IPS-15b (cell line): ENCODE results near the gene TMEM26.

ENCODE experiments used
- H3K27me3 ChIP-seq: one replicate; pipeline ENCODE4 v1.6.1; 2013; ENCODE audit warnings: low read length; ENCODE audit not compliant: control insufficient read depth, insufficient read depth
- H3K36me3 ChIP-seq: one replicate; pipeline ENCODE4 v1.6.1; 2013; ENCODE audit warnings: low read length; ENCODE audit not compliant: control insufficient read depth, insufficient read depth
- H3K4me1 ChIP-seq: one replicate; pipeline ENCODE4 v1.6.1; 2013; ENCODE audit warnings: mild to moderate bottlenecking, low read length; ENCODE audit not compliant: control insufficient read depth, insufficient read depth
- H3K4me3 ChIP-seq: one replicate; pipeline ENCODE4 v1.5.1; 2013; ENCODE audit warnings: low read depth, low read length
- H3K9ac ChIP-seq: one replicate; pipeline ENCODE4 v1.6.1; 2013; ENCODE audit warnings: low read depth, mild to moderate bottlenecking, low read length
- H3K9me3 ChIP-seq: one replicate; pipeline ENCODE4 v1.6.1; 2013; ENCODE audit warnings: mild to moderate bottlenecking, low read length; ENCODE audit not compliant: control insufficient read depth, insufficient read depth

The TMEM26 gene

DNA sequence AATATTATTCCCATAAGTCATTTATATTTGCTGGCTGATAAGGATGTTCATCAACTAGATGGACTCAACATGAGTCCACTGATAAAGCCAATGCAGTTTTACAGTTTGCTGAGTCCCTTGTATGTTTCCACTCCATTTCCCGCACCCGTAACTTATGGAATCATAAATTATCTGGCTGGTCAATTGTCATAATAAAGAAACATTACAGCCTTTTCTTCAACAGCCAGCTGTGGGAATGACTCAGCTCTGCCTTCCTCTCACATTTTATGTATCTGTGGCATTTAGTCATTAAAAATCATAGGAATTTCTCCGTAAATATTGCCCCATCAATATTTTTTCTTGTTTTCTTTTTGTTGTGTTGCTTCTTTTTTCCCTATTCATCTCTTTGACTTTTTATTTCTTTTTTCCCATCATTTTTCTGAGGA is 22.3 kb upstream of the TMEM26 start:
- no peak overlapping the region for H3K4me3 ChIP-seq
- no peaks in the 10 kb centered on the region for H3K27me3 ChIP-seq
- H3K36me3 ChIP-seq = no peaks in the 10 kb centered on the region
- H3K4me1 ChIP-seq = no peaks in the 10 kb centered on the region
- H3K9me3 ChIP-seq = no peaks in the 10 kb centered on the region
- H3K9ac ChIP-seq = no peak overlapping the region

DNA sequence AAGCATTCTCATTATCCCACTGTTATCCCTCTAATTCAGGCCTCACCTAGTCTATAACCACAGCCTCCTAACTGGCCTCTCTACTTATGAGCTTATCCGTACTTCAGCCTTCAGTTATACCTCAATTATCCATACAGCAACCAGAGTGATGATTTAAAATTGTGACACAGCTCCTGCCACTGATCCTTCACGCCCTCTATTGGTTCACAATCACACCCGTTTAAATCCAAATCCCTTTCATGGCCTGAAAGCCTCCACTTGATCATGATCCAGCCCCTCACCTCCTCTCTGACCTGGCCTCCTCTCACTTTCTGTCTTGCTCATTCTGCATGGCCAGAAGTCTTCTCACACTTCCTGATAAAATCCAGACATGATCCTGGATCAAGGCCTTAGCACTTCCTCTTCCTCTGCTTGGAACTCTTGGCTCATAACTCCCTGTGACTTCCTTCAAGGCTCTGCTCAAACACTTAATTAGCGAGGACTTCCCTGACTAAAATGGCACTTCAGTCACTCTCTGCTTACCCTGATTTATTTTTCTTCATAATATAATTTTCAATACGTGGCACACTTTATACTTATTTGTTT is 19.0 kb upstream of the TMEM26 start:
- Histone ChIP-seq H3K27me3 (no peaks in the 10 kb centered on the region), H3K36me3 (no peaks in the 10 kb centered on the region), H3K9ac (no peak overlapping the region), H3K9me3 (no peaks in the 10 kb centered on the region), H3K4me1 (no peaks in the 10 kb centered on the region), H3K4me3 (no peak overlapping the region)

DNA sequence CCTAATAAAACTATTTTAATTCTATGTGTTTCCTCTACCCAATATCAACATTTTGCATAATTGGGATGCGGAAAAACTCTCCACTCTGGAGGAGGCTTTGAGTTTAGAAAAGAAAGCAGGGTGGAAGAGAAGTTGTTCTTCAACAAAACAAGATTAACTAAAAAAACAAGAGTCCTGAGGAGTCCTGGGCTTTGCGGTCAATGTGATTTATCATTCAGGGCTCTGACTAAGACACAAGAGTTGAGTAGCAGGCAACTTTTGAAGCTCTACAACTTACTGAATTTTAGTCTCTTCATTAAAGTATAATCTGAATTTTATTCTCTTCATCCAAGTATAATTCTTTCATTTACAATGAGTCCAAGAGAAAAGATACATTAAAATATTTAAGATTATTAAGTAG is 18.3 kb upstream of the TMEM26 start:
- H3K9me3 ChIP-seq = no peaks in the 10 kb centered on the region
- H3K4me3 ChIP-seq = no peak overlapping the region
- H3K36me3 ChIP-seq = no peaks in the 10 kb centered on the region
- no peak overlapping the region for H3K9ac ChIP-seq
- H3K4me1 ChIP-seq = no peaks in the 10 kb centered on the region
- H3K27me3 ChIP-seq = no peaks in the 10 kb centered on the region

DNA sequence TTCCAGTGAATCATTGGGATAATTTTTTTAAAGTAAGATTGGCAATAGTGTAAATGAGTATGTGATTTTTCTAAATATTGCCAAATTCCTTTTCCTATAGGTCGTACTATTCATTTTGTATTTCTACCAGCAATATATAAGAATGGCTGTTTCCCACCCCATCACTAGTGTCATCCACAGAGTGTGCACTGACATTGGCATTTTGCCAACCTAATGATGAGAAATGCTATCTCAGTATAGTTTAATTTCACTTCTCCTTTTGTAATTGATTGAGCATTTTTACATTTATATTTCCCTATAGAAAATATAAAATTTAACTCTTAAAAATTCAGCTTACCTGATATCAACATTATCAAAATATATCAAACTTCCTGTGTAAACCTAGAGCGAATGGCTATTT is 17.6 kb upstream of the TMEM26 start:
- Histone ChIP-seq H3K4me1 (no peaks in the 10 kb centered on the region), H3K9ac (no peak overlapping the region), H3K9me3 (no peaks in the 10 kb centered on the region), H3K27me3 (no peaks in the 10 kb centered on the region), H3K4me3 (no peak overlapping the region), H3K36me3 (no peaks in the 10 kb centered on the region)

DNA sequence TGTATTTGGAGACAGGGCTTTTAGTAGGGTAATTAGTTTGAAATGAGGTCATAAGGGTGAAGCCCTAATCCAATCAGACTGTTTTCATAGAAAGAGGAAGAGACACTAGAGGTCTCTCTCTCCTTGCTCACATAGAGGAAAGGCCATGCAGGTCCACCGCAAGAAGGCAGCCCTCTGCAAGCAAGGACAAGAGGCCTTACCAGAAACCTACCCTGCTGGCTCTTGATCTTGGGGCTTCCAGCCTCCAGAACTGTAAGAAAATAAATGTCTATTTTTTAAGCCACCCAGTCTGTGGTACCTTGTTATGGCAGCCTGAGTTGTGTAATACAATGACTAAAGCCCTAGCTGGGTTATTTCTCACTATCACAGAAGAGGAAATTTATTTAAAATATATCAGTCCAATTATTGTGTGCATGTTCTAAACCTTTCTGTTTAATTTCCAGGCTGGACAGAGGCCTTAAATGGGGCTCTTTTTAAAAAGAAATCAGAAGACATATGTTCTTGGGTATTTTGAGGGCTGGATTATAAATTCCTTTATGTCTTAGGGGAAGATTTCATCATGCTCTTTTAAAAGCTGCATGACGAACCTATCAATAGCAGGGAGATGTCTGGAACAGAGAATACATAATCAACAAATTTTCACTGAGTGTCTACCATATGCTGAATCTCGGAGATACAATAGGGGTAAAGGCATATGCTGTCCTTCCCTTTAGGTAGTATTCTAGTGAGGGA is 12.9 kb upstream of the TMEM26 start:
- H3K36me3 ChIP-seq = no peaks in the 10 kb centered on the region
- no peak overlapping the region for H3K9ac ChIP-seq
- no peak overlapping the region for H3K4me3 ChIP-seq
- H3K9me3 ChIP-seq = no peaks in the 10 kb centered on the region
- no peaks in the 10 kb centered on the region for H3K4me1 ChIP-seq
- H3K27me3 ChIP-seq = no peaks in the 10 kb centered on the region

DNA sequence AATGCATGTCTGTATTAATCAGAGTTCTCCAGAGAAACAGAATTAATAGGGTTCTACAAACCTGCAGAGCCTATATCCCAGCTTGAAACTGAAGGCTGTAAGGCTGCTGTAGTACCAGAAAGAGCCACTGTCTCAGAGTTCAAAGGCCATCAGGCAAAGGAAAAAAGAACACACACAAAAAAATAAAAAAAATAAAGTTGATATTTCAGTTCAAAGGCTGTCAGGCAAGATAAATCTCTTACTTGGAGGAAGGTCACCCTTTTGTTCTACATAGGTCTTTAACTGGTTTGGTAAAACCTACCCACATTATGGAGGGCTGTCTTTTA is 12.0 kb upstream of the TMEM26 start:
- H3K36me3 ChIP-seq = no peaks in the 10 kb centered on the region

DNA sequence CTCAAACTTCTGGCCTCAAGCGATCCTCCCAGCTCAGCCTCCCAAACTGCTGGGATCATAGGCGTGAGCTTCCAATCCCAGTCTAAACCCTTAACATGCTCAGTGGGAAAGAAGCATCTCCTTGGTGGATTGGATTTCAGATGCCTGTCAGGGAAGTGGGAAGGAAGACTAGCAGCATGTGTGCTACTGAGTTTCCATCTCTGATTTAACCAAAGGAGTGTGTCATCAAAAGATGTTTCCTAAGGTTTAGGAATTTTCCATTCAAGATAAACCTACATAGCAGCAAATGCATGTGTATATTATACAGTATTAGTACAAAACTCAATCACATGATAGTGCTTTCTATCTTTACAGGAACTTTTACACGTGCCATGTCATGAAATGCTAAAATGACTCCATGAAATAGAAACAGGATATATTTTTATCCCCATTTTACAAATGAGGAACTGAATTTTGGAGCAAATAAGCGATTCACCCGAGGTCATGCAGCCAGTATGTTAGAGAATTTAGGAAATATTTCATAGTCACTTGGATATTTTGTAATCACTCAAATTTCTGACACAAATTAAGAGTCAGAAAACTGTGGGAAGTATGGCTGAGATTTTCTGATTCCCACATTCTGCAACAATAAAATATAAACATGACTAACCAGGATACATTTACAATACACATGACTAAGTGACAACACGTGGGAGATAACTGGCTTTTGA is 11.4 kb upstream of the TMEM26 start:
- H3K9ac ChIP-seq = no peak overlapping the region
- H3K4me3 ChIP-seq = no peak overlapping the region
- H3K4me1 ChIP-seq = no peaks in the 10 kb centered on the region
- H3K36me3 ChIP-seq = no peaks in the 10 kb centered on the region
- H3K27me3 ChIP-seq = no peaks in the 10 kb centered on the region
- H3K9me3 ChIP-seq = no peaks in the 10 kb centered on the region

More for the DNA sequence above, 12.0 kb upstream of the TMEM26 start:
- Histone ChIP-seq H3K27me3 (no peaks in the 10 kb centered on the region), H3K4me1 (no peaks in the 10 kb centered on the region), H3K9me3 (no peaks in the 10 kb centered on the region), H3K4me3 (no peak overlapping the region), H3K9ac (no peak overlapping the region)

DNA sequence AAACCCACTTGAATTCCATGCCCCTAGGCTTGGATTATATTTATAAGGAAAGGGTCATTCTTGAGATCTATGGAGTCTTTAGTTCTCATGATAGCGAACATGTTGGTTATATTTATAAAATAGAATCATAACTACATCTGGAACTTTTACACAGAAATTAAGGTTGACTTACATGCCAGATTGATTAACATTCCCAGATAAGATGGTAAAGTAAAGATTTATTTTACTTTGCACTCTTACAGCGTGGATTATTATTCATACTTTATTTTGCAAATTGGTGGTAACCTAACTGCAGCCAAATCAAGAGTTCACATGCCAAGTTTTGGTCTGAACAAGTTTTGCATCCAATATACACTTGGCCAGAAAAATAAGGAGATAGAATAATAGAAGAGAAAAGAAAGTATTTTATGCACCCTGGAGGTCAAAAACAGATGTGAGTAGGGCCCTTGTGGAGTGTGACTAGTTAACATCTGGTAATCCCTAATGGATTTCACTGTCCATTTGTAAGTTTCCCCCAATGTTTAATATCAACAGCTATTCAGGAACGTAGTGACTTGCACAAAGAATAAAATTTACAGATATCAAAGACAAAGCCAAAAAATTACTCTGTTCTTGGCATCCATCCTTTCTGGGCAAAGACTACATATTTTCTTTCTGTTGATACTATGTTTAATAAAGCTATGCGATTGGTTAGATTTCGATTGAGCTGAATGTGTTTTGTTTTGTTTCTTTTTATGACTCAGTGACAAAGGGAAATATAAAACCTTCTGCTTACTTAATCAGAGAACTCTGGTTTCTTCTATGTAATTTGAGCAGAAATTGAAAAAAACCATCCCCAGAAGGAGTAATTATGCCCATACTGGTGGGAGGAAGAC is 10.1 kb upstream of the TMEM26 start:
- Histone ChIP-seq H3K36me3 (no peaks in the 10 kb centered on the region), H3K9ac (no peak overlapping the region), H3K4me1 (no peaks in the 10 kb centered on the region), H3K4me3 (no peak overlapping the region), H3K27me3 (no peaks in the 10 kb centered on the region), H3K9me3 (no peaks in the 10 kb centered on the region)

DNA sequence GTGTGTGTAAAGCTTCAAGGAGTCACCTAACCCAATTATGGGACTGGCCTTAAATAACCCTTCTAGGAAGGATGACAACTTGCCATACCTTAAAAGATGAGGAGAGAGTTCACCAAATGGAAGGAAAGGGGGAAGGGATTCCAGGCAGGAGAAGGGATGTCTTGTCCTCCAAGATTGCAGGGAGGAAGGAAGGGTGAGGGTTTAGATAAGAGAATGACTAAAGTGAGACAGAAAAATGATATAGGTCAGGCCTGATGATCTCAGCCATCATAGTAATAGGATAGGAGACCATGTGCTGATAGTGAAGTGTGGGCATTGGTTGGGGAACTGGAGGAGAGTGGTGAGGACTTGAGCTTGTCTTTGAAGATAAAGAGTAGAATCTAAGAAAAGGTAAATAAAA is 7.7 kb upstream of the TMEM26 start:
- Histone ChIP-seq H3K4me3 (no peak overlapping the region), H3K9me3 (no peaks in the 10 kb centered on the region), H3K36me3 (no peaks in the 10 kb centered on the region), H3K4me1 (no peaks in the 10 kb centered on the region), H3K9ac (no peak overlapping the region), H3K27me3 (no peaks in the 10 kb centered on the region)

DNA sequence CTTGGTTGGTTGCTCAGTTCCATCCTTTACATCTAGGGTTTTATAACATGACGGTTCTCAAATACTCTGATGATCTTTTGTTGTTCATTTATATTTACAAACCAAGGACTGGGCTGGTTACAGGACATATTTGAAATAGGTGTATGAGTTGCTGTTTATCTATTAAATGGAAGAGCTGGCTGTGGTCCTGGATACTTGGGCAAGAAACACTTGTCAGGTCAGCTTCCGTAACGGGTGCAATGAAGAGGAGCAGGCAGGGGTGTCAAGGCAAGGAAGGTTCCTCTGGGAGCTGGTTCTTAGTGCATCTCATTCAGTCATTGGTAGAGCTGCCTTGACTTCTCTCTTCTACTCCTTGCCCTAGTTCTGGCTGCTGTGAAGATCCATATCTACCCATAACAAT is 4.8 kb upstream of the TMEM26 start:
- H3K4me1 ChIP-seq = no peaks in the 10 kb centered on the region
- no peaks in the 10 kb centered on the region for H3K36me3 ChIP-seq
- no peaks in the 10 kb centered on the region for H3K9me3 ChIP-seq
- H3K27me3 ChIP-seq = peaks cover 23% of the 10 kb centered on the region
- H3K4me3 ChIP-seq = no peak overlapping the region
- no peak overlapping the region for H3K9ac ChIP-seq

DNA sequence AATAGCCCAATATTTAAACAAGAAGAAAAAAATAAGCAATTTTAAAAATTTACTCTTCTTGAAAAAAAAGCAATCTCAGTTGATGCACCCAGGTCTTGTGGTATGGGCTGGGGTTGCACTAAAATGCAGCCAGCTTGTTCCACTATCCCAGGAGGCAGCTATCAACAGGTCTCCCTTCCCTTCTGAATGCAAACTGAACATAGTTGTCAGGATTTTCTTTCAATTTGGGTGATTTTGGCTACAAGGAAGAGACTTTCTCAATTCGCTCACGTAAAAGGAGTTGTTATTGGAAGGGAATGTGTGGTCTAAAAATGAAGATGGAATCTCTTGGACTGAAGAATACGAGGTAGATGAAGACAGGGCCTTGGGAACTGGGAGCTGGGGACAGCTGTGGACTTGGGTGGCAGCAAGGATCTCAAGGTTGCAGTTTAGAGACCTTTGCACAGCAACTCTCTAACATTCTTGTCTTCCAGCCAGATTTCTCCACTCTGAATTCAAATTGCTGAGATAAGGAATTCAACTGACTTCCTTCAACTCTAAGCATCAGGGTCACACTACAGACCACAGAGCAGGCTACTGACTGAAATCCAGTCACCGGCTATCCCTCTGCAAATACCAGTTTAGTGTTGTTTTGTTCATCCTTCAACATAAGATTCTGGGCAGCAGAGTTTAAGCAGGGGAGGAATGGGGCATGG is 3.1 kb upstream of the TMEM26 start:
- H3K4me3 ChIP-seq = no peak overlapping the region
- peaks cover 40% of the 10 kb centered on the region for H3K27me3 ChIP-seq
- no peaks in the 10 kb centered on the region for H3K36me3 ChIP-seq
- no peaks in the 10 kb centered on the region for H3K9me3 ChIP-seq
- H3K4me1 ChIP-seq = no peaks in the 10 kb centered on the region
- no peak overlapping the region for H3K9ac ChIP-seq
